ENCODE results near the gene GRAMD2A. TPM values are rescaled to one million over a fixed set of nuclear protein-coding genes. Genes with fewer than 3 reads are reported as not detected.

Gene GRAMD2A
- total and polyA plus RNA-seq, 11 donors, result 0.03 to 0.45 TPM; not detected in 9

- WGBS, 4 donors, result 76 to 79% (median 78%) methylated on average over 4 of the region's 4 CpGs
- ATAC-seq (no peak), DNase-seq (no peak)
- no peak for TF ChIP-seq POLR2A (IDR thresholded peaks at IDR 0.05)
- no peak for TF ChIP-seq CTCF (IDR thresholded peaks at IDR 0.05)
- Histone ChIP-seq H3K27me3 (no peaks in the 10 kb centered on the region), H3K9me3 (no peaks in the 10 kb centered on the region), H3K36me3 (peaks cover 0 to 8% (median 0%) of the 10 kb centered on the region in 9 donors), H3K4me1 (peaks cover 0 to 23% (median 2%) of the 10 kb centered on the region in 12 donors), H3K27ac (no peak overlapping the region), H3K4me3 (no peak overlapping the region)
- intact Hi-C loops (cut with DNase I), result loop anchor here in 3 of 10 donors (2.0 to 10.0 kb wide), 3 partner anchors 18 to 692 kb away; partner anchors contain the start of genes MYO9A (in 1 of the 3) and SENP8 (in 1 of the 3)
Measured at GRCh38 chr15:72136170-72137051, 61.2 kb downstream of the GRAMD2A start.

GRCh38 chr15:72135719-72136118 lies 61.9 kb downstream of the GRAMD2A start:
- intact Hi-C loops (cut with DNase I), result loop anchor here in 3 of 10 donors (2.0 to 10.0 kb wide), 3 partner anchors 17 to 691 kb away; partner anchors contain the start of genes MYO9A (in 1 of the 3) and SENP8 (in 1 of the 3)
- no peaks in the 10 kb centered on the region for H3K27me3 ChIP-seq
- no peak overlapping the region for H3K27ac ChIP-seq
- 67 to 85% (median 73%) methylated on average over 2 of the region's 2 CpGs for WGBS, 4 donors
- DNase-seq (no peak), ATAC-seq (no peak)
- H3K4me3 ChIP-seq, result no peak overlapping the region
- H3K9me3 ChIP-seq, result no peaks in the 10 kb centered on the region
- no peak for TF ChIP-seq CTCF (IDR thresholded peaks at IDR 0.05)
- TF ChIP-seq POLR2A (IDR thresholded peaks at IDR 0.05), result no peak
- H3K36me3 ChIP-seq, result peaks cover 0 to 8% (median 0%) of the 10 kb centered on the region in 9 donors
- H3K4me1 ChIP-seq, result peaks cover 0 to 17% (median 0%) of the 10 kb centered on the region in 12 donors

GRCh38 chr15:72133211-72133610 lies 64.4 kb downstream of the GRAMD2A start:
- WGBS, 4 donors, result 84 to 94% (median 87%) methylated on average over 1 of the region's 1 CpG
- ATAC-seq, result no peak
- Histone ChIP-seq H3K27ac (no peak overlapping the region), H3K4me1 (peaks cover 0 to 10% (median 0%) of the 10 kb centered on the region in 12 donors), H3K9me3 (no peaks in the 10 kb centered on the region), H3K27me3 (no peaks in the 10 kb centered on the region), H3K36me3 (no peaks in the 10 kb centered on the region), H3K4me3 (no peak overlapping the region)
- intact Hi-C loops (cut with DNase I), result loop anchor here in 1 of 10 donors (10.0 kb wide), 1 partner anchor 688 kb away; no protein-coding TSS in a partner anchor
- TF ChIP-seq POLR2A (IDR thresholded peaks at IDR 0.05) (no peak), CTCF (IDR thresholded peaks at IDR 0.05) (no peak)
- DNase-seq, result no peak

- WGBS, 4 donors, result 73 to 83% (median 79%) methylated on average over 3 of the region's 3 CpGs
- intact Hi-C loops (cut with DNase I), result loop anchor here in 1 of 10 donors (10.0 kb wide), 1 partner anchor 687 kb away; no protein-coding TSS in a partner anchor
- TF ChIP-seq POLR2A (IDR thresholded peaks at IDR 0.05), result no peak
- TF ChIP-seq CTCF (IDR thresholded peaks at IDR 0.05), result no peak
- H3K4me1 ChIP-seq, result peaks cover 0 to 7% (median 0%) of the 10 kb centered on the region in 12 donors
- H3K4me3 ChIP-seq, result no peak overlapping the region
- no peaks in the 10 kb centered on the region for H3K9me3 ChIP-seq
- H3K36me3 ChIP-seq, result no peaks in the 10 kb centered on the region
- ATAC-seq, result no peak
- DNase-seq, result no peak
- H3K27me3 ChIP-seq, result no peaks in the 10 kb centered on the region
- H3K27ac ChIP-seq, result no peak overlapping the region
Measured at GRCh38 chr15:72131922-72132321, 65.7 kb downstream of the GRAMD2A start.
